WTC11 (cell line): ENCODE measurements around the gene MAPK7.

ENCODE experiments used
- ATF1 ChIP-seq: sonication (generic); formaldehyde crosslinking; IDR thresholded peaks from 2 replicates; pipeline ENCODE4 v1.8.1; 2023; ENCODE audit warnings: mild to moderate bottlenecking, moderate library complexity, missing genetic modification reagents
- CTCF ChIP-seq: fragments of 200-600 bp; IDR thresholded peaks from 2 replicates; pipeline ENCODE4 v1.8.0; 2022; ENCODE audit warnings: antibody characterized with exemption
- E2F1 ChIP-seq: sonication (generic); formaldehyde crosslinking; IDR thresholded peaks from 2 replicates; pipeline ENCODE4 v1.8.0; 2022; ENCODE audit warnings: mild to moderate bottlenecking, missing genetic modification reagents
- IRF1 ChIP-seq: sonication (generic); formaldehyde crosslinking; IDR thresholded peaks from 2 replicates; pipeline ENCODE4 v1.8.0; 2023; ENCODE audit warnings: missing genetic modification reagents
- MAX ChIP-seq: sonication (generic); formaldehyde crosslinking; IDR thresholded peaks from 2 replicates; pipeline ENCODE4 v1.8.0; 2022; ENCODE audit warnings: mild to moderate bottlenecking, missing genetic modification reagents
- NR1H2 ChIP-seq: sonication (generic); formaldehyde crosslinking; IDR thresholded peaks from 2 replicates; pipeline ENCODE4 v1.9.0; 2021; ENCODE audit warnings: mild to moderate bottlenecking, moderate library complexity, missing genetic modification reagents
- NR3C1 ChIP-seq: sonication (generic); formaldehyde crosslinking; conservative IDR thresholded peaks from 2 replicates; pipeline ENCODE4 v1.8.1; 2023; ENCODE audit warnings: low read depth, mild to moderate bottlenecking, missing genetic modification reagents
- OVOL2 ChIP-seq: fragments of 250-450 bp; sonication (Bioruptor Pico); IDR thresholded peaks from 2 replicates; pipeline ENCODE4 v1.9.0; 2021; ENCODE audit warnings: mild to moderate bottlenecking, borderline replicate concordance
- PREB ChIP-seq: sonication (generic); formaldehyde crosslinking; IDR thresholded peaks from 2 replicates; pipeline ENCODE4 v1.8.1; 2022; ENCODE audit warnings: mild to moderate bottlenecking, missing genetic modification reagents, moderate library complexity, borderline replicate concordance
- ZNF121 ChIP-seq: sonication (generic); formaldehyde crosslinking; IDR thresholded peaks from 2 replicates; pipeline ENCODE4 v1.8.0; 2023; ENCODE audit warnings: missing genetic modification reagents
- ZNF263 ChIP-seq: sonication (generic); formaldehyde crosslinking; IDR thresholded peaks from 2 replicates; pipeline ENCODE4 v1.8.1; 2022; ENCODE audit warnings: low read depth, mild to moderate bottlenecking, moderate library complexity, missing genetic modification reagents
- ZNF317 ChIP-seq: sonication (generic); formaldehyde crosslinking; IDR thresholded peaks from 2 replicates; pipeline ENCODE4 v1.8.1; 2023; ENCODE audit warnings: low read depth, mild to moderate bottlenecking, moderate library complexity, missing genetic modification reagents, borderline replicate concordance

GRCh38 chr17:19357351-19357750, 20.9 kb upstream of the MAPK7 start:
- TF ChIP-seq MAX (CRISPR knock-in tag) (no peak), CTCF (no peak), ZNF317 (no peak), ATF1 (CRISPR knock-in tag) (no peak), ZNF121 (CRISPR knock-in tag) (no peak), E2F1 (CRISPR knock-in tag) (no peak), NR1H2 (CRISPR knock-in tag) (no peak), OVOL2 (CRISPR knock-in tag) (no peak), IRF1 (no peak), NR3C1 (CRISPR knock-in tag) (no peak), PREB (CRISPR knock-in tag) (no peak), ZNF263 (CRISPR knock-in tag) (no peak)
